RPMI7951 (cell line): Measurements from ENCODE around the gene YAP1. TPM values are rescaled to one million over a fixed set of nuclear protein-coding genes. Genes with fewer than 3 reads are reported as not detected.
"Not testable (repeated sequence)": the region's sequence is repeated elsewhere in the genome, so short reads cannot be mapped to it uniquely, and the experiment has no call there.

Source experiments
- DNase-seq: peaks from one replicate; pipeline ENCODE4 v3.0.0-alpha.2; 2012; ENCODE audit warnings: low read depth
- total RNA-seq: library from RNA; depleted of rRNA; stranded (reverse); fragments of >200 nt; shearing (Covaris generic); gene quantifications from 2 replicates; pipeline ENCODE4 v1.2.3, GENCODE V29; 2014

YAP1 gene
- total RNA-seq, 1 experiment from 2014 or later: 72.7 TPM

GRCh38 chr11:102239448-102239847 is 129.2 kb downstream of the YAP1 start:
- no peak for DNase-seq

DNA sequence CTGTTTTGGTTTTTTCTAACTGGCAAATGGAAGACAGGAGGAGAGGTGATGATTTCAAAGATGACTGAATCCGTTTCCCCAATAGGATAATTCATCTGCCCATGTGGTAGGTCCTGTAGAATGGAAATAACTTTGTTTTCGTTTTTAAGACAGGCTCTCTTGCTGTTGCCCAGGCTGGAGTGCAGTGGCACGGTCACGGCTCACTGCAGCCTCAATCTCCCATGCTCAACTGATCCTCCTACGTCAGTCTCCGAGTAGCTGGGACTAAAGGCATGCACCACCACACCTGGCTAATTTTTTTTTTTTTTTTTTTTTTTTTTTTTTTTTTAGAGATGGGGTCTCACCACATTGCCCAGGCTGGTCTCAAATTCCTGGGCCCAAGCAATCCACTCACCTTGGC is 129.7 kb downstream of the YAP1 start:
- DNase-seq: no peak

GRCh38 chr11:102240502-102240901 is 130.3 kb downstream of the YAP1 start:
- peak; percentile 58 for DNase-seq

GRCh38 chr11:102241026-102241425 is 130.8 kb downstream of the YAP1 start:
- peak; percentile 49 for DNase-seq

- DNase-seq: no peak
Observed at GRCh38 chr11:102243399-102243884, 133.2 kb downstream of the YAP1 start.

GRCh38 chr11:102244681-102245409 is 134.6 kb downstream of the YAP1 start:
- DNase-seq: peak; percentile 99

- DNase-seq: no peak
Observed at GRCh38 chr11:102251423-102251822, 141.2 kb downstream of the YAP1 start.

- DNase-seq: peak; percentile 57
Observed at GRCh38 chr11:102252339-102252891, 142.2 kb downstream of the YAP1 start.

GRCh38 chr11:102253020-102253715 is 142.9 kb downstream of the YAP1 start:
- DNase-seq: no peak

DNA sequence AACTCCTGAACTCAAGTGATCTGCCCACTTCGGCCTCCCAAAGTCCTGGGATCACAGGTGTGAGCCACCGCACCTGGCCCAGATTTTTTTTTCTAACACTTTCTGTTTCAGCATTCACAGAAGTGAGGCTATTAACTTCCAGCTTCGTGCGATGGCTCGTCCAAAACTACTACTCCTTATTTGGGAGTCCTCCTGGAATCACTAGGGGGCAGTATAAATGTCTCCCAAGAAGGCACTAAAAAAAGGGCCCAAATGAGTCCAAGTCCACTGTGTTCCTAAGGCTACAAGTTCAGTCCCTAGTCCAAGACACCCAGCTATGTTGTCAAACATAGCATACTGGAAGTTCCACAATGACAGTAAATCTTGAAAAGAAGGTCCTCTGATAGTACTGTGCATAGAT is 143.8 kb downstream of the YAP1 start:
- peak; percentile 22 for DNase-seq

- peak; percentile 89 for DNase-seq
Observed at GRCh38 chr11:102256251-102256650, 146.0 kb downstream of the YAP1 start.

DNA sequence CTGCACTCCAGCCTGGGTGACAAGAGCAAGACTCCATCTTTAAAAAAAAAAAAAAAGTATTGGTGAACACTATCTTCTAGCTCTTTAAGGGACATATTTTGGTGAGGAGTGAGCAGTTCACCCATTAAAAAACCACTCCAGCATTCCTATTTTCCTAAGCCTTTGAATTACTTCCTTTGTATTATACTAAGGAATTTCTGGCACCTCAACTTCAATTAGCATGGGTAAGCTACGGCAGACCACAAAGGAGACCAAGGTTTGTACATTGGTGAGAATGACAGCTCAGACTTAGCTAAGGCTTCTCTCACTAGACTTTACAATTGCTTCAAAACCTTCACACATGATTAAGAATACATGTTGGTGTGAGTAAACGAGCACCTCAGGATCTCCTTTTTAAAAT is 150.0 kb downstream of the YAP1 start:
- DNase-seq: peak; percentile 58

DNA sequence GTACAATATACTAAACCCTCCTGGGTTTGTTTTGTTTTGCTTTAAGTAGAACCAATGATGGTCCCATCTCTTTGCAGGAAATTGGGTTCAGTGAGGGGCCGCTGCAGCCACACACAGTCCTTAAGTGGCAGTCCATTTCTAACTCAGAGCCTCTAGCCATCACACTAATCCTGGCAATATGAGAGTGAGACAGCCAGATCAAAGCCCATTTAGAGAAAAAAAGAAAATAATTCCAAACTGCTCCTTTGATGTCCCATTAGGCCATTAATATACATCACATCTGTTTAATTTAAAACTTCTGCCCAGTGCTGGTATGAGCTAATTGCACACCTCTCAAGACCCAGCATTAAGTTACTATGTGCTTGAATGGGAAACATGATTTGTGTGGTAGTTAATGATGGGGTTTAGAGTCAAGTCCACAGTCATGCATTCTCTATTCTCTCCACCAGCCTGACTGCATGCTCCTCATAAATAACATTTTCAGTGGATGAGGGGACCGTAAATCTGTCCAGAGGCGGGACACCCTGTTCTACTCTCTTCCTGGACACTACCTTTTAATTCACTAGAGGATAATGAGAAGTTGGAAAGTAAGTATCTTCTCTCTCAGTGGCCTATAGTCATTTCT is 153.2 kb downstream of the YAP1 start:
- no peak for DNase-seq

- not testable (repeated sequence) for DNase-seq
Observed at GRCh38 chr11:102264704-102265103, 154.5 kb downstream of the YAP1 start.

- DNase-seq: no peak
Observed at GRCh38 chr11:102266099-102266498, 155.9 kb downstream of the YAP1 start.

DNA sequence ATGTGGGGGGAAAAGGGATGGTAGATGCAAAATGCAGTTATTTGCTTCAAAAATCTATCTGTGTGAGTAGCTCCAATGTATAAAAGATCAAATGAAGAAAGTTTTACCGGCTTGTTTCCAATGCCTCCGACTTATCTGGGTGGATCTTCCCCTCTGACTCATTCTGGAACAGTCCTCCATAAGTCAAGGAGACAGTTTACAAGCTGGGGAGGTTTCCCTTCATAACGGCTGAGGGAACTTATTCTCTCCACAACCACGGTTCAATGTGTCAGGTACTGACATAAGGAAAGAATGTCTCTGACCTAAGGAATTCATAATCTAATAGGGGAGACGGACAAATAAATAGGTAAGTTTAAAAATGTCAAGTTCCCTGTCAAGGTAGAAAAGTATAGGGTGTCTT is 157.4 kb downstream of the YAP1 start:
- peak; percentile 71 for DNase-seq

- DNase-seq: no peak
Observed at GRCh38 chr11:102268083-102268984, 158.1 kb downstream of the YAP1 start.

DNA sequence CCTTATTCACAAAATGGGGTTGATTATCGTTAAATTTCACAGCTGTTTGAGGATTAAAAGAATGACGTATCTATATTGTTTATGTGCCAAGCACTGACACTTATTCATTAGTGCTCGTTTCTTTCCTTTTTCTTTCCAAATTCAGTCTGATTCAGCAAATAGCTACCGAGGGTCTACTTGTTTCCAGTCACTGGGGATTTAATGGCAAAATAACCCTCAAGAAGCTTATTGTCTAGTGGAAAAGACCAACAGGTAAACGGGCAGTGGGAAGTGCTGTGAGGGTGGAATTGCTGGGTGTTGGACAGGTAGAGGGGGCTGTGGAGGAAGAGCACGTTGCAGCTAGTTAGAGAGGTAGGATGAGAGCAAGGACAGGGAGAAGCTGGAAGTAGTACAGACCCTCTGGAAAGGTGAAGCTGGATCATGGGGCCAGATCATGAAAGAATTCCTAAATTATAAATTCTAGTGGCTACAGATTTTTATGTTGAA is 158.8 kb downstream of the YAP1 start:
- no peak for DNase-seq

DNA sequence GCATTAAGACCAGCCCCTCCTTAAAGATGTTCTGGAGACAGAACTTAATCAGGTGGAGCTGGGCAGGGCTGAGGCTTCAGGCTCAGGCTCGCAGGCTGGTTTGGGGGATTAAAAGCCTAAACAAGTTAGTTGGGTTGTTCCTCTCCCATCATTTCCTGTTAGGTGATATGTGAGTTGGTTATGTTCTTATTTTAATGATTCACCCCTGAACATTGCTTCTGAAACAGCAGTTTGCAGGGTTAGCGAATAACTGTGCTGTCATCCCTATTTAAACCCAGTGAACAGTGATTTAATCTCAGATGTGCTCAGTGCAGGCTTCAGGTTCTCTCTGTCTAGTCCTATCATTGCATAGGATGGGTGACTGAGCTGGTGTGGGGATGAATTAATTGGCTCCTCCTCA is 159.7 kb downstream of the YAP1 start:
- DNase-seq: peak; percentile 24

- no peak for DNase-seq
Observed at GRCh38 chr11:102272047-102272824, 162.0 kb downstream of the YAP1 start.
